Heart left ventricle (tissue), 16 donors: ENCODE results near the gene MALRD1. TPM values are rescaled to one million over a fixed set of nuclear protein-coding genes. Genes with fewer than 3 reads are reported as not detected.

ENCODE experiments used
- ATAC-seq, 4 donors: fragments of 200-7000 bp; cut with Tn5 transposase; one replicate each; pipeline ENCODE4 v1.9.1; 2020 to 2022; ENCODE audit warnings: moderate library complexity in 4 of 4, mild to moderate bottlenecking in 3 of 4, moderate number of reproducible peaks in 1 of 4
- DNase-seq, 5 donors: peaks; one replicate each; pipeline ENCODE4 v3.0.0-alpha.2; 2020
- H3K27ac ChIP-seq, 12 donors: fragments of 200-600 bp; sonication (generic) in 4 of 12; one replicate each; pipeline versions ENCODE4 v1.5.0 to v1.8.0; 2016 to 2022; ENCODE audit warnings: mild to moderate bottlenecking in 2 of 12
- H3K27me3 ChIP-seq, 9 donors: fragments of 200-600 bp; sonication (generic) in 2 of 9; one replicate each; pipeline versions ENCODE4 v1.5.1 to v1.8.0; 2016 to 2022; ENCODE audit warnings: mild to moderate bottlenecking in 3 of 9
- H3K36me3 ChIP-seq, 9 donors: fragments of 200-600 bp; sonication (generic) in 2 of 9; one replicate each; pipeline versions ENCODE4 v1.5.0 to v1.8.0; 2018 to 2022; ENCODE audit warnings: mild to moderate bottlenecking in 2 of 9
- H3K4me1 ChIP-seq, 12 donors: fragments of 200-600 bp; sonication (generic) in 4 of 12; one replicate each; pipeline versions ENCODE4 v1.5.0 to v1.8.0; 2016 to 2022; ENCODE audit warnings: mild to moderate bottlenecking in 3 of 12
- H3K4me3 ChIP-seq, 12 donors: fragments of 200-600 bp; sonication (generic) in 4 of 12; one replicate each; pipeline versions ENCODE4 v1.5.0 to v1.8.0; 2017 to 2022; ENCODE audit warnings: mild to moderate bottlenecking in 9 of 12, moderate library complexity in 4 of 12
- H3K9me3 ChIP-seq, 12 donors: fragments of 200-600 bp; sonication (generic) in 4 of 12; one replicate each; pipeline versions ENCODE4 v1.5.0 to v1.8.0; 2016 to 2022; ENCODE audit warnings: mild to moderate bottlenecking in 1 of 12
- CTCF ChIP-seq, 12 donors: fragments of 200-600 bp; sonication (generic) in 4 of 12; IDR thresholded peaks; one replicate each; pipeline versions ENCODE4 v1.5.0 to v1.8.0; 2018 to 2022; ENCODE audit warnings: antibody characterized with exemption in 12 of 12, mild to moderate bottlenecking in 5 of 12
- POLR2A ChIP-seq, 2 donors: fragments of 450-650 bp; IDR thresholded peaks; one replicate each; pipeline ENCODE4 v1.6.1; 2017; ENCODE audit warnings: antibody characterized with exemption in 2 of 2, mild to moderate bottlenecking in 2 of 2, moderate library complexity in 2 of 2
- WGBS, 4 donors: extraction: QIAGEN DNeasy Blood & Tissue Kit in 2 of 4; methylation state at CpG; one replicate each; pipeline versions ENCODE4 v1.1.5 to v1.1.7; 2013 to 2018; 5-methylcytosine and 5-hydroxymethylcytosine counted together
- intact Hi-C, 10 donors: fragments of 100-400 bp; cut with DNase I; formaldehyde crosslinking; loops; one replicate each; pipeline versions ENCODE4 v1.11.1 to v1.14.2; 2022
- polyA plus RNA-seq, 2 donors: library from polyadenylated mRNA; stranded (reverse); fragments of 200-250 nt; gene quantifications; one replicate each; pipeline ENCODE4 v1.2.3, GENCODE V29; 2013
- total RNA-seq, 9 donors: library from RNA; depleted of rRNA in 2 of 9; stranded (reverse); fragments of >200 nt in 2 of 9; fragmentation: NEBNext Ultra II Directional in 3 of 9; extraction: Animal tissue kit (Norgen Biotek cat#: 25700) in 3 of 9; gene quantifications; one replicate each; pipeline versions ENCODE4 v1.1.0 to v1.2.4, GENCODE V29; 2016 to 2023
- donor health status: ischemic (EF 13 %, LVEDD 7.1; RV severe dilation, severe dysfunction).
- donor health status: healthy with polysubstance abuse.
- donor health status: DM: no; HTN: yes; CAD: no.
- donor health status: DM: no; HTN: no; CAD: no.
- donor health status: ischemic (EF 25% LVEDD 6.9; RV normal size, moderate dysfunction).
- donor health status: ischemic (EF 25% LVEDD 5.7; RV mildly dilated, moderate dysfunction).
- donor health status: healthy.
- donor health status: DM: yes; HTN: yes; CAD: no.
- donor health status: ischemic (EF 35%, LVEDD 5.7; RV mildly dilated, moderate dysfunction).
- donor health status: nonischemic (EF 11% LVEDD 7.7; RV severe dilation, severe dysfunction).
- donor health status: DM: yes; HTN: yes; CAD: no.
- donor health status: PGD.
- donor health status: ischemic (EF 29% LVEDD 5.4; RV normal size, mild dysfunction).
- donor health status: nonischemic (EF 23%, LVEDD 6.1; RV moderate dilation, normal function).

Gene MALRD1
- total and polyA plus RNA-seq, 11 donors: 0.12 to 1.1 (median 0.37) TPM; not detected in 1

GRCh38 chr10:19058046-19058445 is 9.4 kb downstream of the MALRD1 start:
- Histone ChIP-seq H3K27ac (no peak overlapping the region), H3K27me3 (no peaks in the 10 kb centered on the region), H3K4me3 (no peak overlapping the region), H3K9me3 (no peaks in the 10 kb centered on the region), H3K36me3 (no peaks in the 10 kb centered on the region), H3K4me1 (no peaks in the 10 kb centered on the region)
- WGBS, 4 donors: 65 to 83% (median 76%) methylated on average over 4 of the region's 4 CpGs
- TF ChIP-seq CTCF (IDR thresholded peaks at IDR 0.05) (no peak), POLR2A (IDR thresholded peaks at IDR 0.05) (no peak)
- DNase-seq: no peak
- ATAC-seq: no peak
- intact Hi-C loops: no loop called here

- 81 to 87% (median 86%) methylated on average over 6 of the region's 6 CpGs for WGBS, 4 donors
- Histone ChIP-seq H3K4me1 (no peaks in the 10 kb centered on the region), H3K27me3 (no peaks in the 10 kb centered on the region), H3K36me3 (no peaks in the 10 kb centered on the region), H3K27ac (no peak overlapping the region), H3K9me3 (no peaks in the 10 kb centered on the region), H3K4me3 (no peak overlapping the region)
- intact Hi-C loops: no loop called here
- no peak for TF ChIP-seq CTCF (IDR thresholded peaks at IDR 0.05)
- no peak for TF ChIP-seq POLR2A (IDR thresholded peaks at IDR 0.05)
- no peak for ATAC-seq
- no peak for DNase-seq
These were observed 15.4 kb downstream of the MALRD1 start for GRCh38 chr10:19063986-19064385.

- Histone ChIP-seq H3K4me3 (no peak overlapping the region), H3K9me3 (no peaks in the 10 kb centered on the region), H3K4me1 (no peaks in the 10 kb centered on the region), H3K36me3 (no peaks in the 10 kb centered on the region), H3K27ac (no peak overlapping the region), H3K27me3 (no peaks in the 10 kb centered on the region)
- TF ChIP-seq POLR2A (IDR thresholded peaks at IDR 0.05) (no peak), CTCF (IDR thresholded peaks at IDR 0.05) (no peak)
- ATAC-seq (no peak), DNase-seq (no peak)
- intact Hi-C loops: no loop called here
- WGBS, 4 donors: 55 to 71% (median 59%) methylated on average over 7 of the region's 7 CpGs
These were observed 23.3 kb downstream of the MALRD1 start for GRCh38 chr10:19071946-19072345.

- TF ChIP-seq CTCF (IDR thresholded peaks at IDR 0.05) (no peak), POLR2A (IDR thresholded peaks at IDR 0.05) (no peak)
These were observed 28.7 kb downstream of the MALRD1 start for GRCh38 chr10:19077276-19077675.

More at GRCh38 chr10:19077276-19077675, 28.7 kb downstream of the MALRD1 start:
- Histone ChIP-seq H3K4me1 (no peaks in the 10 kb centered on the region), H3K27ac (no peak overlapping the region), H3K4me3 (no peak overlapping the region), H3K36me3 (no peaks in the 10 kb centered on the region), H3K27me3 (no peaks in the 10 kb centered on the region), H3K9me3 (peaks cover 0 to 19% (median 2%) of the 10 kb centered on the region in 12 donors)
- DNase-seq: no peak
- intact Hi-C loops: no loop called here
- ATAC-seq: no peak
